GM12878 (cell line): Measurements from ENCODE around the gene AKR1C1. TPM values are rescaled to one million over a fixed set of nuclear protein-coding genes. Genes with fewer than 3 reads are reported as not detected.
"Not testable (repeated sequence)": the region's sequence is repeated elsewhere in the genome, so short reads cannot be mapped to it uniquely, and the experiment has no call there.

Experiments
- ATAC-seq: fragments of 200-7000 bp; cut with Tn5 transposase; 3 replicates; pipeline ENCODE4 v1.9.1; 2020; ENCODE audit warnings: mild to moderate bottlenecking, moderate library complexity
- BruUV-seq: library from RNA; stranded (reverse); fragments of 400-500 nt; replicated peaks from 2 replicates; lab custom pipeline; 2021; lab: Mats Ljungman, UMichigan
- CTCF ChIA-PET: fragments of 300-600 bp; sonication (Branson Sonifier 250); formaldehyde crosslinking; extraction: SDS; loops from one replicate; lab custom pipeline; 2021; ENCODE audit warnings: inconsistent platforms; lab: Yijun Ruan, JAX
- POLR2A ChIA-PET: fragments of 350-600 bp; formaldehyde crosslinking; extraction: SDS; loops from one replicate; lab custom pipeline; 2021; ENCODE audit warnings: inconsistent platforms; lab: Charles Lee
- RAD21 ChIA-PET: fragments of 300-600 bp; sonication (Branson Sonifier 250); formaldehyde crosslinking; loops from one replicate; lab custom pipeline; 2023; ENCODE audit warnings: antibody characterized with exemption; ENCODE audit not compliant: unreplicated experiment; lab: Charles Lee
- SMC1A ChIA-PET: fragments of 300-600 bp; sonication (Branson Sonifier 250); formaldehyde crosslinking; loops from one replicate; lab custom pipeline; 2023; ENCODE audit not compliant: unreplicated experiment, uncharacterized antibody; lab: Charles Lee
- DNase-seq: peaks from one replicate; pipeline ENCODE4 v3.0.0-alpha.2; 2011; ENCODE audit warnings: low read depth, low spot score
- FAIRE-seq: peaks from 3 replicates; lab custom pipeline; 2011; peaks lifted over from hg19 to GRCh38; lab: Jason Lieb, UNC
- H2AFZ ChIP-seq: 2 replicates; pipeline ENCODE4 v1.6.0; 2011; ENCODE audit warnings: low read depth, low read length, control low read depth; ENCODE audit not compliant: control insufficient read depth
- H3K27ac ChIP-seq: 2 replicates; pipeline ENCODE4 v1.5.1; 2011; ENCODE audit warnings: control low read depth; ENCODE audit not compliant: control insufficient read depth, insufficient read depth
- H3K27me3 ChIP-seq, 2 experiments: replicated peaks in 1 of 2; 2 replicates each; pipeline versions ENCODE4 v1.6.0 to v1.6.1; 2011; ENCODE audit warnings: low read length in 1 of 2; ENCODE audit not compliant: control insufficient read depth in 2 of 2, insufficient read depth in 2 of 2
- H3K36me3 ChIP-seq, 2 experiments: 2 replicates each; pipeline ENCODE4 v1.5.1; 2011; ENCODE audit warnings: low read length in 1 of 2; ENCODE audit not compliant: control insufficient read depth in 2 of 2, insufficient read depth in 2 of 2
- H3K4me1 ChIP-seq: 2 replicates; pipeline ENCODE4 v1.6.1; 2011; ENCODE audit warnings: mild to moderate bottlenecking, low read length, moderate library complexity, mixed read lengths; ENCODE audit not compliant: control insufficient read depth, insufficient read depth
- H3K4me2 ChIP-seq: 2 replicates; pipeline ENCODE4 v1.6.0; 2011; ENCODE audit warnings: control low read depth; ENCODE audit not compliant: control insufficient read depth, insufficient read depth
- H3K4me3 ChIP-seq: fragments of 200-600 bp; sonication (generic); 2 replicates; pipeline ENCODE4 v1.5.1; 2016
- H3K79me2 ChIP-seq: 2 replicates; pipeline ENCODE4 v1.6.0; 2011; ENCODE audit warnings: low read length; ENCODE audit not compliant: control insufficient read depth, insufficient read depth
- H3K9ac ChIP-seq: 2 replicates; pipeline ENCODE4 v1.8.0; 2011; ENCODE audit warnings: low read length, control low read depth, mixed read lengths; ENCODE audit not compliant: control insufficient read depth, insufficient read depth
- H3K9me3 ChIP-seq: replicated peaks from 3 replicates; pipeline ENCODE4 v1.5.1; 2011; ENCODE audit warnings: mild to moderate bottlenecking, low read length; ENCODE audit not compliant: control insufficient read depth, insufficient read depth
- H4K20me1 ChIP-seq: 2 replicates; pipeline ENCODE4 v1.6.0; 2011; ENCODE audit not compliant: control insufficient read depth, insufficient read depth
- WGBS: methylation state at CpG from one replicate; pipeline ENCODE4 v1.1.6; 2016; ENCODE audit warnings: low lambda C conversion rate; ENCODE audit not compliant: insufficient replicate concordance, insufficient coverage; ENCODE audit errors: missing lambda C conversion rate; 5-methylcytosine and 5-hydroxymethylcytosine counted together
- in situ Hi-C: fragments of 300-500 bp; cut with MboI; formaldehyde crosslinking; loops from 9 replicates; pipeline ENCODE4 v1.14.3; 2018; ENCODE audit warnings: mixed read lengths
- intact Hi-C: fragments of 100-400 bp; cut with micrococcal nuclease; formaldehyde crosslinking; loops from one replicate; pipeline ENCODE4 v1.14.2; 2022; ENCODE audit not compliant: unreplicated experiment
- polyA plus RNA-seq, 11 experiments: library from polyadenylated mRNA; depleted of rRNA in 4 of 11; unstranded in 6 of 11; stranded (reverse) in 5 of 11; fragments of >200 nt; fragmentation: Nextera tagmentation in 4 of 11; fragmentation: Illumina TruSeq in 1 of 11; extraction: Ambion mirVana in 4 of 11; extraction: Trizol in 1 of 11; gene quantifications; 1 replicate in 1 of 11; 2 replicates in 10 of 11; pipeline versions ENCODE4 v1.2.1 to v1.2.3, GENCODE V29; 2011 to 2016; ENCODE audit warnings: inconsistent platforms in 2 of 11, missing spikeins in 2 of 11, low read depth in 1 of 11
- total RNA-seq, 4 experiments: library from RNA; depleted of rRNA in 3 of 4; stranded (reverse); fragments of >200 nt in 3 of 4; fragmentation: Illumina TruSeq in 1 of 4; extraction: Trizol in 1 of 4; gene quantifications; 2 replicates each; pipeline versions ENCODE4 v1.2.1 to v1.2.3, GENCODE V29; 2013 to 2021

Gene AKR1C1
- total and polyA plus RNA-seq, 10 of the 15 experiments (the other 5 are each of a cell fraction or from before 2014, with no cell fraction given): 0.05 to 1.2 (median 0.35) TPM; not detected in 6

GRCh38 chr10:5008857-5009548 is 45.8 kb downstream of the AKR1C1 start:
- H3K9me3 ChIP-seq, H3K4me2 ChIP-seq, H3K4me1 ChIP-seq, POLR2A ChIA-PET, RAD21 ChIA-PET, H3K27me3 ChIP-seq, H3K27ac ChIP-seq, H2AFZ ChIP-seq, FAIRE-seq, H3K9ac ChIP-seq, CTCF ChIA-PET, BruUV-seq, intact Hi-C loops, H3K4me3 ChIP-seq, ATAC-seq, SMC1A ChIA-PET, DNase-seq, H3K79me2 ChIP-seq, H4K20me1 ChIP-seq, H3K36me3 ChIP-seq: not testable (repeated sequence)
- in situ Hi-C loops: loop anchor here (5.0 kb wide), 1 partner anchor 52 kb away; no protein-coding TSS in a partner anchor
- 31% methylated on average over 3 of the region's 4 CpGs for whole genome bisulfite sequencing

- intact Hi-C loops, FAIRE-seq, H2AFZ ChIP-seq, CTCF ChIA-PET, H3K36me3 ChIP-seq, H3K27me3 ChIP-seq, H4K20me1 ChIP-seq, ATAC-seq, H3K4me1 ChIP-seq, BruUV-seq, POLR2A ChIA-PET, H3K4me2 ChIP-seq, H3K4me3 ChIP-seq, in situ Hi-C loops, SMC1A ChIA-PET, H3K79me2 ChIP-seq, H3K9me3 ChIP-seq, H3K9ac ChIP-seq, H3K27ac ChIP-seq, DNase-seq, RAD21 ChIA-PET: not testable (repeated sequence)
- 52% methylated on average over 6 of the region's 7 CpGs for WGBS
Observed at GRCh38 chr10:5010043-5010442, 46.8 kb downstream of the AKR1C1 start.

- H3K9me3 ChIP-seq, FAIRE-seq, H3K4me2 ChIP-seq, H3K4me3 ChIP-seq, RAD21 ChIA-PET, BruUV-seq, DNase-seq, ATAC-seq, H3K27ac ChIP-seq, POLR2A ChIA-PET, H3K4me1 ChIP-seq, H3K9ac ChIP-seq, H3K36me3 ChIP-seq, CTCF ChIA-PET, SMC1A ChIA-PET, H2AFZ ChIP-seq, H3K27me3 ChIP-seq, in situ Hi-C loops, H3K79me2 ChIP-seq, intact Hi-C loops, H4K20me1 ChIP-seq: not testable (repeated sequence)
- WGBS: 23% methylated on average over 2 of the region's 2 CpGs
Observed at GRCh38 chr10:5011392-5011791, 48.2 kb downstream of the AKR1C1 start.
